H1 (cell line): Measurements from ENCODE around the gene SOX12.

Experiments
- CBX8 ChIP-seq: fragments of 300-800, 300-1000 bp; sonication (generic); IDR thresholded peaks from 2 replicates; pipeline ENCODE4 v1.7.1; 2016; ENCODE audit warnings: low read depth, low read length, borderline replicate concordance
- CTCF ChIP-seq, 3 experiments: IDR thresholded peaks; 1 replicate in 2 of 3; 2 replicates in 1 of 3; pipeline versions ENCODE4 v1.5.1 to v1.6.1; 2011; ENCODE audit warnings: low read length in 3 of 3, mild to moderate bottlenecking in 3 of 3, inconsistent platforms in 2 of 3, low read depth in 1 of 3, moderate library complexity in 1 of 3; ENCODE audit not compliant: insufficient read depth in 1 of 3; ENCODE audit errors: control extremely low read depth in 1 of 3
- GABPA ChIP-seq: IDR thresholded peaks from 2 replicates; pipeline ENCODE4 v1.6.1; 2011; ENCODE audit warnings: mild to moderate bottlenecking, low read length, moderate library complexity, borderline replicate concordance; ENCODE audit not compliant: insufficient read depth
- JUN ChIP-seq: IDR thresholded peaks from 2 replicates; pipeline ENCODE4 v1.6.1; 2011; ENCODE audit warnings: low read depth, mild to moderate bottlenecking, improper control_type of control experiment, low read length
- KDM1A ChIP-seq: fragments of 200-600, 300-600 bp; sonication (generic); IDR thresholded peaks from 2 replicates; pipeline ENCODE4 v1.7.1; 2016; ENCODE audit warnings: mild to moderate bottlenecking, low read length, borderline replicate concordance
- POLR2A ChIP-seq, 2 experiments: IDR thresholded peaks; 1 replicate in 1 of 2; 2 replicates in 1 of 2; pipeline ENCODE4 v1.6.1; 2011; ENCODE audit warnings: low read depth in 2 of 2, low read length in 2 of 2, mild to moderate bottlenecking in 2 of 2; ENCODE audit errors: control extremely low read depth in 1 of 2
- POLR2AphosphoS5 ChIP-seq: IDR thresholded peaks from 2 replicates; pipeline ENCODE4 v1.6.1; 2011; ENCODE audit warnings: low read depth, low read length
- RNF2 ChIP-seq: fragments of 200-900, 300-1000 bp; sonication (generic); IDR thresholded peaks from 2 replicates; pipeline ENCODE4 v1.7.1; 2016; ENCODE audit warnings: borderline replicate concordance, low read depth, mild to moderate bottlenecking, antibody characterized with exemption, low read length; ENCODE audit not compliant: poor library complexity, severe bottlenecking; ENCODE audit errors: missing control alignments
- SIN3A ChIP-seq, 2 experiments: IDR thresholded peaks in 1 of 2; conservative IDR thresholded peaks in 1 of 2; 2 replicates each; pipeline ENCODE4 v1.6.1; 2011 to 2012; ENCODE audit warnings: low read length in 2 of 2, improper control_type of control experiment in 1 of 2, low read depth in 1 of 2, mild to moderate bottlenecking in 1 of 2
- SP1 ChIP-seq: IDR thresholded peaks from 2 replicates; pipeline ENCODE4 v1.6.1; 2011; ENCODE audit warnings: low read depth, low read length
- SRF ChIP-seq: IDR thresholded peaks from 2 replicates; pipeline ENCODE4 v1.6.1; 2011; ENCODE audit warnings: mild to moderate bottlenecking, low read depth, low read length, moderate library complexity

- TF ChIP-seq POLR2A (IDR thresholded peaks at IDR 0.05; ENCODE audit: control extremely low read depth in 1 of 2, low read depth in 2 of 2, low read length in 2 of 2), result no peak
- no peak for TF ChIP-seq CTCF (IDR thresholded peaks at IDR 0.05; ENCODE audit: control extremely low read depth in 1 of 3, insufficient read depth in 1 of 3, low read depth in 1 of 3, low read length in 3 of 3)
- no peak for TF ChIP-seq POLR2AphosphoS5
- no peak for TF ChIP-seq KDM1A
- no peak for TF ChIP-seq SRF
- no peak for TF ChIP-seq SP1
- TF ChIP-seq CBX8, result no peak
- TF ChIP-seq GABPA, result no peak
- TF ChIP-seq SIN3A (conservative IDR thresholded peaks at IDR 0.05 in 1 of 2, IDR thresholded peaks at IDR 0.05 in 1 of 2; ENCODE audit: low read depth in 1 of 2, low read length in 2 of 2), result no peak
- TF ChIP-seq JUN, result no peak
- TF ChIP-seq RNF2, result no peak
Measured at GRCh38 chr20:367486-367887, 42.1 kb downstream of the SOX12 start.
